ENCODE measurements around the gene JPH2.
A peak's percentile ranks its signal among the peaks of the same experiment; 100 is the strongest.

Gene JPH2

GRCh38 chr20:44069203-44070011 lies 117.6 kb downstream of the JPH2 start:
- peak overlapping the region; percentile 52 for H3K4me3 ChIP-seq (ENCODE audit: low read depth, low read length)
- DNase-seq (ENCODE audit: low read depth), result peak; percentile 77
- TF ChIP-seq POLR2A (IDR thresholded peaks at IDR 0.05; ENCODE audit: extremely low read depth, insufficient read length) (no peak), MYC (IDR thresholded peaks at IDR 0.05; ENCODE audit: low read depth, low read length) (no peak), MAX (IDR thresholded peaks at IDR 0.05; ENCODE audit: low read depth, low read length) (0 out of 2 replicates have a peak, but pooled peaks have one; percentile 16), CTCF (IDR thresholded peaks at IDR 0.05; ENCODE audit: low read depth, low read length) (no peak)

- no peak; the same call in 1 of the 2 replicates for TF ChIP-seq MYC (IDR thresholded peaks at IDR 0.05; ENCODE audit: low read depth, low read length)
- 0 out of 2 replicates have a peak, but pooled peaks have one; percentile 13 for TF ChIP-seq MAX (IDR thresholded peaks at IDR 0.05; ENCODE audit: low read depth, low read length)
- peak; percentile 32 for TF ChIP-seq CTCF (IDR thresholded peaks at IDR 0.05; ENCODE audit: low read depth, low read length)
- no peak for TF ChIP-seq POLR2A (IDR thresholded peaks at IDR 0.05; ENCODE audit: extremely low read depth, insufficient read length)
- peak overlapping the region; percentile 52 for H3K4me3 ChIP-seq (ENCODE audit: low read depth, low read length)
Observed at GRCh38 chr20:44068316-44069201, 118.4 kb downstream of the JPH2 start.

GRCh38 chr20:44067650-44068081 lies 119.3 kb downstream of the JPH2 start:
- DNase-seq (ENCODE audit: low read depth), result no peak
- no peak for TF ChIP-seq POLR2A (IDR thresholded peaks at IDR 0.05; ENCODE audit: extremely low read depth, insufficient read length)
- TF ChIP-seq MAX (IDR thresholded peaks at IDR 0.05; ENCODE audit: low read depth, low read length), result no peak
- no peak for TF ChIP-seq CTCF (IDR thresholded peaks at IDR 0.05; ENCODE audit: low read depth, low read length)
- no peak for TF ChIP-seq MYC (IDR thresholded peaks at IDR 0.05; ENCODE audit: low read depth, low read length)
- H3K4me3 ChIP-seq (ENCODE audit: low read depth, low read length), result no peak overlapping the region

More at GRCh38 chr20:44068316-44069201, 118.4 kb downstream of the JPH2 start:
- peak; percentile 78 for DNase-seq (ENCODE audit: low read depth)

- H3K4me3 ChIP-seq (ENCODE audit: low read depth, low read length), result no peak overlapping the region
- DNase-seq (ENCODE audit: low read depth), result no peak
- TF ChIP-seq MYC (IDR thresholded peaks at IDR 0.05; ENCODE audit: low read depth, low read length) (no peak), MAX (IDR thresholded peaks at IDR 0.05; ENCODE audit: low read depth, low read length) (no peak), POLR2A (IDR thresholded peaks at IDR 0.05; ENCODE audit: extremely low read depth, insufficient read length) (no peak), CTCF (IDR thresholded peaks at IDR 0.05; ENCODE audit: low read depth, low read length) (no peak)
Observed at GRCh38 chr20:44066645-44067606, 120.1 kb downstream of the JPH2 start.
